HCT116 (cell line): ENCODE data around the gene FAM20B. TPM values are rescaled to one million over a fixed set of nuclear protein-coding genes. Genes with fewer than 3 reads are reported as not detected.

Source experiments
- ATAC-seq: fragments of 200-7000 bp; cut with Tn5 transposase; 2 replicates; pipeline ENCODE4 v1.9.1; 2020; ENCODE audit warnings: mild to moderate bottlenecking, moderate library complexity
- BruUV-seq: library from RNA; stranded (reverse); fragments of 400-500 nt; replicated peaks from 2 replicates; lab custom pipeline; 2021; lab: Mats Ljungman, UMichigan
- CTCF ChIA-PET: fragments of 300-600 bp; sonication (Branson Sonifier 250); formaldehyde crosslinking; loops from one replicate; lab custom pipeline; 2021; ENCODE audit warnings: antibody characterized with exemption; lab: Charles Lee
- POLR2A ChIA-PET: fragments of 300-600, 350-600 bp; sonication (Branson Sonifier 250); formaldehyde crosslinking; loops from one replicate; lab custom pipeline; 2021; ENCODE audit warnings: antibody characterized with exemption; lab: Charles Lee
- RAD21 ChIA-PET, 2 experiments: fragments of 300-600 bp; sonication (Branson Sonifier 250); formaldehyde crosslinking; loops; one replicate each; lab custom pipeline; 2023; ENCODE audit warnings: low total read pairs in 2 of 2; ENCODE audit not compliant: uncharacterized antibody in 2 of 2, unreplicated experiment in 2 of 2, low non-redundant PET in 1 of 2; lab: Charles Lee
- DNase-seq: peaks from one replicate; pipeline ENCODE4 v3.0.0-alpha.2; 2010; ENCODE audit warnings: low read depth, low spot score
- H2AFZ ChIP-seq: fragments of 200-600 bp; shearing (Covaris generic), sonication (generic); 2 replicates; pipeline ENCODE4 v1.6.1; 2017; ENCODE audit warnings: low read depth, mixed run types, mixed read lengths, antibody characterized with exemption, low read length; ENCODE audit not compliant: poor library complexity, severe bottlenecking
- H3K27ac ChIP-seq: 2 replicates; pipeline ENCODE4 v1.5.1; 2012; ENCODE audit warnings: low read depth, low read length
- H3K27me3 ChIP-seq: fragments of 200-600 bp; sonication (generic); 2 replicates; pipeline ENCODE4 v1.6.1; 2016; ENCODE audit warnings: mixed run types, low read length, mixed read lengths; ENCODE audit not compliant: insufficient read depth
- H3K36me3 ChIP-seq, 2 experiments: fragments of 200-500 bp in 1 of 2; fragments of 200-600 bp in 1 of 2; sonication (Bioruptor generic) in 1 of 2; sonication (generic) in 1 of 2; 2 replicates each; pipeline versions ENCODE4 v1.5.1 to v1.6.1; 2014 to 2016; ENCODE audit warnings: low read length in 2 of 2, inconsistent platforms in 1 of 2, mixed read lengths in 1 of 2, mixed run types in 1 of 2; ENCODE audit not compliant: insufficient read depth in 2 of 2, control insufficient read depth in 1 of 2
- H3K4me1 ChIP-seq, 2 experiments: fragments of 200-600 bp in 1 of 2; sonication (generic) in 1 of 2; 2 replicates each; pipeline versions ENCODE4 v1.5.1 to v1.6.1; 2012 to 2017; ENCODE audit warnings: low read length in 2 of 2, inconsistent platforms in 1 of 2, mild to moderate bottlenecking in 1 of 2, mixed read lengths in 1 of 2, mixed run types in 1 of 2, moderate library complexity in 1 of 2; ENCODE audit not compliant: insufficient read depth in 2 of 2, control insufficient read depth in 1 of 2
- H3K4me2 ChIP-seq: fragments of 200-600 bp; sonication (generic); 2 replicates; pipeline ENCODE4 v1.6.1; 2017; ENCODE audit warnings: mixed run types, low read length, mixed read lengths
- H3K4me3 ChIP-seq, 2 experiments: fragments of 200-600 bp in 1 of 2; sonication (generic) in 1 of 2; replicated peaks in 1 of 2; 2 replicates each; pipeline ENCODE4 v1.5.1; 2011 to 2016; ENCODE audit warnings: low read length in 2 of 2, control low read depth in 1 of 2, low read depth in 1 of 2, mild to moderate bottlenecking in 1 of 2, mixed read lengths in 1 of 2, mixed run types in 1 of 2
- H3K79me2 ChIP-seq: fragments of 200-600 bp; sonication (generic); 2 replicates; pipeline ENCODE4 v1.6.1; 2017; ENCODE audit warnings: mild to moderate bottlenecking, mixed run types, low read length, moderate library complexity, mixed read lengths; ENCODE audit not compliant: insufficient read depth
- H3K9ac ChIP-seq: fragments of 200-600 bp; sonication (generic); 2 replicates; pipeline ENCODE4 v1.6.1; 2016; ENCODE audit warnings: low read length, mixed read lengths
- H3K9me2 ChIP-seq: fragments of 200-600 bp; sonication (generic), shearing (Covaris generic); 2 replicates; pipeline ENCODE4 v1.6.1; 2017; ENCODE audit warnings: mixed run types, mild to moderate bottlenecking, moderate library complexity; ENCODE audit not compliant: insufficient read depth
- H3K9me3 ChIP-seq, 2 experiments: fragments of 200-500 bp in 1 of 2; fragments of 200-600 bp in 1 of 2; sonication (Bioruptor generic) in 1 of 2; sonication (generic) in 1 of 2; 2 replicates each; pipeline ENCODE4 v1.6.1; 2014 to 2017; ENCODE audit warnings: low read length in 2 of 2, mixed read lengths in 2 of 2, inconsistent platforms in 1 of 2, low read depth in 1 of 2, mild to moderate bottlenecking in 1 of 2, mixed run types in 1 of 2, moderate library complexity in 1 of 2; ENCODE audit not compliant: control insufficient read depth in 1 of 2, insufficient read depth in 1 of 2
- H4K20me1 ChIP-seq: fragments of 200-600 bp; sonication (generic), shearing (Covaris generic); 2 replicates; pipeline ENCODE4 v1.6.1; 2017; ENCODE audit warnings: mixed run types, mild to moderate bottlenecking, moderate library complexity; ENCODE audit not compliant: insufficient read depth
- CEBPB ChIP-seq: IDR thresholded peaks from 2 replicates; pipeline ENCODE4 v1.6.1; 2012; ENCODE audit warnings: low read depth
- EGR1 ChIP-seq: IDR thresholded peaks from 2 replicates; pipeline ENCODE4 v1.6.1; 2012; ENCODE audit warnings: low read depth
- EZH2 ChIP-seq: fragments of 200-600 bp; sonication (generic); IDR thresholded peaks from 2 replicates; pipeline ENCODE4 v1.6.1; 2017; ENCODE audit warnings: antibody characterized with exemption, mixed run types
- FOSL1 ChIP-seq: IDR thresholded peaks from 2 replicates; pipeline ENCODE4 v1.6.1; 2012; ENCODE audit warnings: low read depth
- JUND ChIP-seq: IDR thresholded peaks from 2 replicates; pipeline ENCODE4 v1.6.1; 2012
- POLR2A ChIP-seq: IDR thresholded peaks from 2 replicates; pipeline ENCODE4 v1.7.0; 2011; ENCODE audit warnings: borderline replicate concordance; ENCODE audit not compliant: insufficient read depth, insufficient read length; ENCODE audit errors: extremely low read depth
- SIN3A ChIP-seq: IDR thresholded peaks from 2 replicates; pipeline ENCODE4 v1.6.1; 2012; ENCODE audit warnings: low read depth
- SP1 ChIP-seq: IDR thresholded peaks from 2 replicates; pipeline ENCODE4 v1.6.1; 2012; ENCODE audit warnings: low read depth
- TCF7L2 ChIP-seq: IDR thresholded peaks from 2 replicates; pipeline ENCODE4 v1.7.0; 2011; ENCODE audit warnings: borderline replicate concordance, inconsistent platforms; ENCODE audit not compliant: insufficient read depth, insufficient read length; ENCODE audit errors: extremely low read depth
- YY1 ChIP-seq: IDR thresholded peaks from 2 replicates; pipeline ENCODE4 v1.6.1; 2011; ENCODE audit warnings: low read length, low read depth, moderate library complexity, mild to moderate bottlenecking; ENCODE audit not compliant: insufficient replicate concordance; ENCODE audit errors: extremely low read depth
- ZFX ChIP-seq: fragments of 450-650 bp; IDR thresholded peaks from 2 replicates; pipeline ENCODE4 v1.6.1; 2017
- ZNF274 ChIP-seq: fragments of 200-500 bp; sonication (Bioruptor generic); IDR thresholded peaks from 2 replicates; pipeline ENCODE4 v1.6.1; 2014; ENCODE audit warnings: mild to moderate bottlenecking, low read depth, low read length, inconsistent platforms
- intact Hi-C: fragments of 100-400 bp; cut with micrococcal nuclease; formaldehyde crosslinking; loops from 2 replicates; pipeline ENCODE4 v1.10.0; 2022
- total RNA-seq: library from RNA; stranded (reverse); gene quantifications from one replicate; pipeline ENCODE4 v1.2.1, GENCODE V29; 2021; ENCODE audit not compliant: unreplicated experiment
- TF ChIP-seq, protein P1 (sequence below): IDR thresholded peaks from 2 replicates; pipeline ENCODE4 v1.6.1; 2012; ENCODE audit warnings: low read depth
- TF ChIP-seq, protein P2 (sequence below): IDR thresholded peaks from 2 replicates; pipeline ENCODE4 v1.6.1; 2011; ENCODE audit warnings: mild to moderate bottlenecking, low read length, moderate library complexity; ENCODE audit not compliant: insufficient replicate concordance; ENCODE audit errors: extremely low read depth
- TF ChIP-seq, protein P3 (sequence below): IDR thresholded peaks from 2 replicates; pipeline ENCODE4 v1.6.1; 2012
- TF ChIP-seq, protein P4 (sequence below): IDR thresholded peaks from 2 replicates; pipeline ENCODE4 v1.6.1; 2012

Gene FAM20B
- total RNA-seq, 1 experiment from 2014 or later, result 36.7 TPM

DNA sequence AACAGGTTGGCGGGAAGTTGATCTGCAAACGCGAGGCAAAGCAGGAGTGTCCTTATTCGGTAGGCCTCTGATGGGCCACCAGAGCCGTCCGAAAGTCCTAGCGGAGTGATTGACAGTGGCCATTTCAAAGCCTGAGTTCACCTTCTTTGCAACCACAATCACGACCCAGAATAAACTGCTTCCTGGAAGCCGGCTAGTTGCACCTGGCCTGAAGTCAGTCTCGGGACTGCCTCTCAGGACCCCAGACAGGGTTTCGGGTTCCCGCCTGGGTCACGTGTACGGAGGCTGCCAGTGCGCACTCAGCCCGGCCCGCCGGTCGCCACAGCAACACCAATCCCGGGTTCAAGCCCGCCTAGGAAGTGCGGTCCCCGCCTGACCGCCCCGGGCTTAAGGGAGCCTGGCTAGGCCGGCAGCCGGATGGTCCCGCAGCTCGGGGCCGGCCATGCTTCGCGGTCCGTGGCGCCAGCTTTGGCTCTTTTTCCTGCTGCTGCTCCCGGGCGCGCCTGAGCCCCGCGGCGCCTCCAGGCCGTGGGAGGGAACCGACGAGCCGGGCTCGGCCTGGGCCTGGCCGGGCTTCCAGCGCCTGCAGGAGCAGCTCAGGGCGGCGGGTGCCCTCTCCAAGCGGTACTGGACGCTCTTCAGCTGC is 56.1 kb downstream of the FAM20B start, which contains the start of gene TOR3A (continued):
- TF ChIP-seq EGR1, result no peak
- TF ChIP-seq TCF7L2, result no peak
- peak; percentile 83 for TF ChIP-seq SIN3A

DNA sequence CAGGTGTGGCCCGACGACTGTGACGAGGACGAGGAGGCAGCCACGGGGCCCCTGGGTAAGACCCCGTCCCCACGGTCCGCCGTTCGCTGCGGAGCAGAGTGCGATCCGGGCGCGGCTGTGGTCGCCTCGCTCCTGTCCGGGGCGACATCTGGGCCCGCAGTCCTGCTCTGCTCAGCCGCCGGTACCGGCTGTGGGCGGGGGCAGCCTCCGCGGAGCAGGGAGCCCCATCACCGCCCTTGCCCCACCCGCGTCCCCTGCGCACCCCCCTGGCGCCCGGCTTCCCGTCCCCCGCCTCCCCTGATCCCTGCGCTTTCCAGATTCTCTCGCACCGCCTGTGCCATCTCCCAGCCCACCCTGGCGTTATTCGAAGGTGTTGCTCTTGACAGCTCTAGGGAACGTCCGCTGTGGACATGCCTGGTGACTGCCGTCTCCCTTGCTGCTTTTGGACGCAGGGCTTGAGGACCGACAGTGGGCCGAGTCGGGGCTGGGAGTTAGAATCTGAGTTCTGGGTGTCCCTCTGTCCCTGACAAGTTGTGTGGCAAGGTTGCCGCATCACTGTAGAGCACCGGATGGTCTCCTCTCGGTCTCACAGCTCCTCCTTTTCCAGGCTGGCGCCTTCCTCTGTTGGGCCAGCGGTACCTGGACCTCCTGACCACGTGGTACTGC is 56.8 kb downstream of the FAM20B start:
- Histone ChIP-seq H3K79me2 (peaks cover 28% of the 10 kb centered on the region), H3K4me2 (peak overlapping the region; percentile 91), H3K9ac (peak overlapping the region; percentile 88), H3K4me3 (peak overlapping the region; percentile 73 to 82), H3K9me3 (no peaks in the 10 kb centered on the region), H3K9me2 (no peaks in the 10 kb centered on the region), H4K20me1 (no peaks in the 10 kb centered on the region), H2AFZ (no peak overlapping the region), H3K27me3 (no peaks in the 10 kb centered on the region), H3K36me3 (peaks cover 0 to 12% of the 10 kb centered on the region in 2 experiments; a peak in 1 of 4 replicates), H3K27ac (peak overlapping the region; percentile 74), H3K4me1 (peaks cover 0 to 23% of the 10 kb centered on the region in 2 experiments; a peak in 3 of 4 replicates)
- ATAC-seq (peak; percentile 33), DNase-seq (no peak)
- intact Hi-C loops, result no loop called here
- POLR2A ChIA-PET, result no interaction called here
- CTCF ChIA-PET, result interaction anchor here (1.3 to 2.0 kb wide), 2 partner anchors 270 to 732 kb away, joined by 3 to 10 read pairs; no protein-coding TSS in a partner anchor
- RAD21 ChIA-PET, result interaction anchor here in 1 of 2 experiments (0.7 kb wide), 1 partner anchor 155 kb away, joined by 5 read pairs; no protein-coding TSS in a partner anchor
- no TSS peak for BruUV-seq
- TF ChIP-seq, protein P1, sequence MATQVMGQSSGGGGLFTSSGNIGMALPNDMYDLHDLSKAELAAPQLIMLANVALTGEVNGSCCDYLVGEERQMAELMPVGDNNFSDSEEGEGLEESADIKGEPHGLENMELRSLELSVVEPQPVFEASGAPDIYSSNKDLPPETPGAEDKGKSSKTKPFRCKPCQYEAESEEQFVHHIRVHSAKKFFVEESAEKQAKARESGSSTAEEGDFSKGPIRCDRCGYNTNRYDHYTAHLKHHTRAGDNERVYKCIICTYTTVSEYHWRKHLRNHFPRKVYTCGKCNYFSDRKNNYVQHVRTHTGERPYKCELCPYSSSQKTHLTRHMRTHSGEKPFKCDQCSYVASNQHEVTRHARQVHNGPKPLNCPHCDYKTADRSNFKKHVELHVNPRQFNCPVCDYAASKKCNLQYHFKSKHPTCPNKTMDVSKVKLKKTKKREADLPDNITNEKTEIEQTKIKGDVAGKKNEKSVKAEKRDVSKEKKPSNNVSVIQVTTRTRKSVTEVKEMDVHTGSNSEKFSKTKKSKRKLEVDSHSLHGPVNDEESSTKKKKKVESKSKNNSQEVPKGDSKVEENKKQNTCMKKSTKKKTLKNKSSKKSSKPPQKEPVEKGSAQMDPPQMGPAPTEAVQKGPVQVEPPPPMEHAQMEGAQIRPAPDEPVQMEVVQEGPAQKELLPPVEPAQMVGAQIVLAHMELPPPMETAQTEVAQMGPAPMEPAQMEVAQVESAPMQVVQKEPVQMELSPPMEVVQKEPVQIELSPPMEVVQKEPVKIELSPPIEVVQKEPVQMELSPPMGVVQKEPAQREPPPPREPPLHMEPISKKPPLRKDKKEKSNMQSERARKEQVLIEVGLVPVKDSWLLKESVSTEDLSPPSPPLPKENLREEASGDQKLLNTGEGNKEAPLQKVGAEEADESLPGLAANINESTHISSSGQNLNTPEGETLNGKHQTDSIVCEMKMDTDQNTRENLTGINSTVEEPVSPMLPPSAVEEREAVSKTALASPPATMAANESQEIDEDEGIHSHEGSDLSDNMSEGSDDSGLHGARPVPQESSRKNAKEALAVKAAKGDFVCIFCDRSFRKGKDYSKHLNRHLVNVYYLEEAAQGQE, result no peak
- TF ChIP-seq FOSL1 (no peak), EGR1 (no peak), ZFX (peak; percentile 80; the same call in 1 of the 2 replicates), SP1 (no peak), SIN3A (no peak), ZNF274 (no peak), YY1 (no peak), POLR2A (no peak), TCF7L2 (peak; percentile 9), EZH2 (no peak), CEBPB (no peak), JUND (no peak)
- TF ChIP-seq, protein P2, sequence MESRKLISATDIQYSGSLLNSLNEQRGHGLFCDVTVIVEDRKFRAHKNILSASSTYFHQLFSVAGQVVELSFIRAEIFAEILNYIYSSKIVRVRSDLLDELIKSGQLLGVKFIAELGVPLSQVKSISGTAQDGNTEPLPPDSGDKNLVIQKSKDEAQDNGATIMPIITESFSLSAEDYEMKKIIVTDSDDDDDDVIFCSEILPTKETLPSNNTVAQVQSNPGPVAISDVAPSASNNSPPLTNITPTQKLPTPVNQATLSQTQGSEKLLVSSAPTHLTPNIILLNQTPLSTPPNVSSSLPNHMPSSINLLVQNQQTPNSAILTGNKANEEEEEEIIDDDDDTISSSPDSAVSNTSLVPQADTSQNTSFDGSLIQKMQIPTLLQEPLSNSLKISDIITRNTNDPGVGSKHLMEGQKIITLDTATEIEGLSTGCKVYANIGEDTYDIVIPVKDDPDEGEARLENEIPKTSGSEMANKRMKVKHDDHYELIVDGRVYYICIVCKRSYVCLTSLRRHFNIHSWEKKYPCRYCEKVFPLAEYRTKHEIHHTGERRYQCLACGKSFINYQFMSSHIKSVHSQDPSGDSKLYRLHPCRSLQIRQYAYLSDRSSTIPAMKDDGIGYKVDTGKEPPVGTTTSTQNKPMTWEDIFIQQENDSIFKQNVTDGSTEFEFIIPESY, result no peak
- TF ChIP-seq, protein P3, sequence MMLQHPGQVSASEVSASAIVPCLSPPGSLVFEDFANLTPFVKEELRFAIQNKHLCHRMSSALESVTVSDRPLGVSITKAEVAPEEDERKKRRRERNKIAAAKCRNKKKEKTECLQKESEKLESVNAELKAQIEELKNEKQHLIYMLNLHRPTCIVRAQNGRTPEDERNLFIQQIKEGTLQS, result no peak
- TF ChIP-seq, protein P4, sequence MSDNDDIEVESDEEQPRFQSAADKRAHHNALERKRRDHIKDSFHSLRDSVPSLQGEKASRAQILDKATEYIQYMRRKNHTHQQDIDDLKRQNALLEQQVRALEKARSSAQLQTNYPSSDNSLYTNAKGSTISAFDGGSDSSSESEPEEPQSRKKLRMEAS, result peak; percentile 47; the same call in 1 of the 2 replicates
